ENCODE data around the gene MCMBP. TPM values are rescaled to one million over a fixed set of nuclear protein-coding genes. Genes with fewer than 3 reads are reported as not detected.
A peak's percentile ranks its signal among the peaks of the same experiment; 100 is the strongest.
"Not testable (repeated sequence)": the region's sequence is repeated elsewhere in the genome, so short reads cannot be mapped to it uniquely, and the experiment has no call there.

MCMBP gene
- polyA plus RNA-seq, 5 donors: 45.0 to 70.8 (median 63.6) TPM

- DNase-seq: no peak
Observed at GRCh38 chr10:119832951-119833350, 39.7 kb downstream of the MCMBP start.

GRCh38 chr10:119831656-119832055, 41.0 kb downstream of the MCMBP start:
- no peak for DNase-seq

DNA sequence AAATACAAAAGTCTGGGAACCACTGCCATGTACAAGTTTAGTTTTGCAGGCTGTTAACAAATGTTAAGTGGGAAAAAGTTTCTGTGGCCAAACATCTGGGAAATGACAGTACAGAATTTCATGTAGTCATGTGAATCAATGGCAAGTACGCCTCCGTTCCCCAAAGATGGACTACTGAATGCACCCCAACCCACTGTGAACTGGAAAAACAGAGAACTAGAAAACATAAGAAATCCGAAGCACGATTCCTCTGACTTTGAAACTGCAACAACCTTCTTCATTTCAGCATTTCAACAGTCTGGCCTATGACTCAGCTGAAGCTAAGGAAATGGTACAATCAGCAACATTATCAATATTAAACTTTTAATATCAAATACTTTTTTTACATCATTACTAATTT, 41.8 kb downstream of the MCMBP start:
- no peak for DNase-seq

DNA sequence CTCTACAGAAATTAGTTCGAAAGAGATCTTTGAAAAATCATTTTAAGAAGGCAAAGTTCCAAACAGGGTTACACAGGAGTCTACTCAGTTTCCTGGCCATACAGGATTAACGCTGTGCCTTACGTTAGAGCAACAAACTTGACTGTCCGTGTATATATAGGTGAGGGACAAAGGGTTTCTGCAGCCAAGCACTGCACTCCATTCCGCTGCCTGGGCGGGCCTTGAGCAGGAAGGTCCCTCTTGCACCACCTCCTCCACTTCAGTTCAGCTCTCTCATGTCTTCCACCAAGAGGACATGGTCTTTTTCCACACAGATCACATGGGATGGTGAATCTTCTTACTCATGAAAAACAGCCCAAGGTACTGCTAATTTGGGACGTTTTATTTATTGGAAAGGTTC, 43.2 kb downstream of the MCMBP start:
- DNase-seq: no peak

- DNase-seq: no peak
Observed at GRCh38 chr10:119827430-119827829, 45.2 kb downstream of the MCMBP start.

GRCh38 chr10:119826771-119827170, 45.9 kb downstream of the MCMBP start:
- no peak for DNase-seq

DNA sequence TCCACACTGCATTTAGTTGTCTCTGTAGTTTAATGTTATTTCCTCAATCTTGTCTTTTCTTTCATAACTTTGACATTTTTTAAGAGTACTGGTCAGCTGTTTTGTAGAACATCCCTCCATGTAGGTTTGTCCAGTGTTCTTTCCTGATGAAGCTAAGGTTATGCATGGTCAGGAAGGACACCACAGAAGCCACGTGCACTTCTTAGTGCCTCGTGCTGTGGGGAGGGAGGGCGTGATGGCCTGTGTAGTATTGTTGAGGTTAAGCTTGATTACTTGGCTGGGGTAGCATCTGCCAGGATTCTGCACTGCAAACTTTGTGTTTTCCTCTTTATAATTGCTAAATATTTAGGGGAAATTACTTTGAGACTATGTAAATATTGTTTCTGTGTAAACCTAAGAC, 48.3 kb downstream of the MCMBP start:
- no peak for DNase-seq

DNA sequence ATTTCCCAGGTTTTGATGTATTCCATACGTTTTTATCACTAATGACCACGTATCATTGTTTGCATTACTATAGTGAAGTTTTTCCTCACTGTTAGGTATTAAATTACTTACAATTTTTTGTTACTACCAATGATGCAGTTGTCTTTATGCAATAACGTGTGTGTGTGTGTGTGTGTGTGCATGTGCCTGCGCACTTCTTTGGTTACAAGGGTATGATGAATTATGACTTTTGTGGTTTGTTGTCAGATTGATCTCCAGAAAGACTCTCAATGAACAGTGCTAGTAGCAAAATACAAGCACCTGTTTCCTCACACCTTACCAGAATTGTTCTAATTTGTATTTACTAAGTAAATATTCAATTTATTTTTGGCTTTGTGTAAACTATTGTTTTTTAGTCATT, 51.5 kb downstream of the MCMBP start:
- no peak for DNase-seq

DNA sequence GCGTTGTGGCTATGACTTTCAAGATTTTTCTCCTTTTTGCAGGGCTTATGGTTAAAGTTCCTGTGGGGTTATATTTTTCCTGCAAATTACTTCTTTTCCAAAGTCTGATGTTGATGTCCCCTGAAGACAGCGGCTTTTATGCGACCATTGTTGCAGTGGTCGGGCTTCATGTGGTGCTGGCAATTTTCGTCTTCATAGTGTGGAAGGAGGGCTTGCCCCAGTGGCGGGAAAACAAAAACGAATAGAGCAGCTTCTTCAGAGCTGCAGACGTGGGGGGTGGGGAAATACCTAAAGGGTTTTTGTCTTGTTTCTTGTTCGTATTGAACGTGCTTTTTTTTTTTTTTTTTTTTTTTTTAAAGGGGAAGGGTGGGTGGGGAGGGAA, 53.8 kb downstream of the MCMBP start:
- no peak for DNase-seq

GRCh38 chr10:119817991-119818888, 54.4 kb downstream of the MCMBP start:
- peak; percentile 83 to 86 for DNase-seq

DNA sequence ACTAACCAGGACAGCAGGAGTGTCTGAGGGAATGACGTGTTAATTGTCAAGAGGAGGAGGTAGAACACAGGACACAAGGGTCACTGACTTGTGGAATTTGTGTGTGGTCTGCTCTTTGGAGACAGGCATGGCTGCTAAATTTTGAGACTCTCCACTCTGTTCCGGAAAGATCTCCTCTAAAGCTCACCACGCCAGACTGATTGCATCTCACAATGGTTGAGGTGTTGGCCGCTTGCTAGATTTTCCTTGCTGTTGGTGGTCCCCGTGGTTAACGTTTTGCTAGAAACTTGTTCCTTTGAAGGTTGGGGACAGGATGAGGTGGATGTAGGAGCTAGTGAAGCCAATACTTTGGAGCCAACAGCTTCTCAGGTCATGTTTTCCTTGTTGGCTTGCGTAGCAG, 57.0 kb downstream of the MCMBP start:
- no peak for DNase-seq

GRCh38 chr10:119812684-119813083, 60.0 kb downstream of the MCMBP start:
- no peak for DNase-seq

GRCh38 chr10:119811122-119811521, 61.5 kb downstream of the MCMBP start:
- DNase-seq: no peak

- DNase-seq: no peak
Observed at GRCh38 chr10:119807960-119808697, 64.5 kb downstream of the MCMBP start.

GRCh38 chr10:119806334-119807130, 66.1 kb downstream of the MCMBP start:
- no peak for DNase-seq

GRCh38 chr10:119805702-119806230, 66.9 kb downstream of the MCMBP start:
- DNase-seq: no peak

- DNase-seq: no peak
Observed at GRCh38 chr10:119803264-119803663, 69.4 kb downstream of the MCMBP start.

- DNase-seq: no peak
Observed at GRCh38 chr10:119801998-119802538, 70.6 kb downstream of the MCMBP start.

DNA sequence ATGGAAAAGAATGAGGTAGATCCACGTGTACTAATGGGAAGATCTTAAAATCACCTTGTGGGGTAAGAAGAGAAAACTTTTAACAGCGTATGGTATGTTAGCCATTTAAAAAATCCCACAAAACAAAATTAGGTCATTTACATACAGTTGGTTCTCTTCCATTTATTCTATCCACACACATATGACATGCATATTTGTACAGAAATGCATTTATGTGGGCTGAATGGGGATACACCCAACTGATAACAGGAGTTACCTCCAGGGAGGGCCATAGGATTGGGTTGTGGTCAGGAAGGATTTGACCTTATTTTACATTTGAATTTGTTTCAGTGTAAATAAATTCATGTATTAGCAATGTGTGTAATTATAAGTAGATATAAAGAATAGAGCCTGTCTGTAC, 71.5 kb downstream of the MCMBP start:
- DNase-seq: no peak

GRCh38 chr10:119796039-119796438, 76.6 kb downstream of the MCMBP start:
- DNase-seq: no peak

DNA sequence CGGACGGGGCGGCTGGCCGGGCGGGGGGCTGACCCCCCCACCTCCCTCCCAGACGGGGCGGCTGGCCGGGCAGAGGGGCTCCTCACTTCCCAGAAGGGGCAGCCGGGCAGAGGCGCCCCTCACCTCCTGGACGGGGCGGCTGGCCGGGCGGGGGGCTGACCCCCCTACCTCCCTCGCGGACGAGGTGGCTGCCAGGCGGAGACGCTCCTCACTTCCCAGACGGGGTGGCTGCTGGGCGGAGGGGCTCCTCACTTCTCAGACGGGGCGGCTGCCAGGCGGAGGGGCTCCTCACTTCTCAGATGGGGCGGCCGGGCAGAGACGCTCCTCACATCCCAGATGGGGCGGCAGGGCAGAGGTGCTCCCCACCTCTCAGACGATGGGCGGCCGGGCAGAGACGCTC, 77.5 kb downstream of the MCMBP start:
- DNase-seq: not testable (repeated sequence)

Data from right lung (tissue), 5 donors.